ENCODE results near the gene EIF6.

GRCh38 chr20:35275741-35276251, 8.8 kb downstream of the EIF6 start:
- TF ChIP-seq POLR2A (IDR thresholded peaks at IDR 0.05; ENCODE audit: low read depth, low read length) (no peak), EZH2 (IDR thresholded peaks at IDR 0.05; ENCODE audit: borderline replicate concordance, low read depth, low read length, severe bottlenecking) (no peak)

Data from endothelial cell of umbilical vein (primary cell).